Endothelial cell of umbilical vein (primary cell): ENCODE measurements around the gene EPN1. TPM values are rescaled to one million over a fixed set of nuclear protein-coding genes. Genes with fewer than 3 reads are reported as not detected.

Experiments used
- BruUV-seq: library from RNA; stranded (reverse); fragments of 400-500 nt; replicated peaks from 2 replicates; lab custom pipeline; 2021; lab: Mats Ljungman, UMichigan
- CTCF ChIA-PET: fragments of 300-600, 350-600 bp; sonication (Branson Sonifier 250); formaldehyde crosslinking; loops from one replicate; lab custom pipeline; 2021; ENCODE audit warnings: antibody characterized with exemption, inconsistent platforms; lab: Charles Lee
- POLR2A ChIA-PET: fragments of 300-600, 350-600 bp; sonication (Branson Sonifier 250); formaldehyde crosslinking; loops from one replicate; lab custom pipeline; 2021; ENCODE audit warnings: antibody characterized with exemption, inconsistent platforms; lab: Charles Lee
- DNase-seq: peaks from one replicate; pipeline ENCODE4 v3.0.0-alpha.2; 2011; ENCODE audit warnings: low read depth, low spot score
- FAIRE-seq: peaks from 2 replicates; lab custom pipeline; 2011; peaks lifted over from hg19 to GRCh38; lab: Jason Lieb, UNC
- H2AFZ ChIP-seq: 2 replicates; pipeline ENCODE4 v1.6.0; 2012; ENCODE audit warnings: low read depth, low read length, control low read depth, inconsistent platforms
- H3K27ac ChIP-seq: 2 replicates; pipeline ENCODE4 v1.5.1; 2011; ENCODE audit warnings: low read depth, mild to moderate bottlenecking, control low read depth, low read length, moderate library complexity; ENCODE audit not compliant: insufficient read depth
- H3K27me3 ChIP-seq, 2 experiments: 2 replicates each; pipeline versions ENCODE4 v1.6.0 to v1.6.1; 2011; ENCODE audit warnings: low read length in 2 of 2, mixed read lengths in 1 of 2; ENCODE audit not compliant: control insufficient read depth in 2 of 2, insufficient read depth in 2 of 2
- H3K36me3 ChIP-seq, 2 experiments: 2 replicates in 1 of 2; 3 replicates in 1 of 2; pipeline ENCODE4 v1.5.1; 2011; ENCODE audit warnings: low read length in 2 of 2, mild to moderate bottlenecking in 1 of 2, moderate library complexity in 1 of 2; ENCODE audit not compliant: control insufficient read depth in 2 of 2, insufficient read depth in 2 of 2; ENCODE audit errors: extremely low read depth in 1 of 2
- H3K4me1 ChIP-seq: 3 replicates; pipeline ENCODE4 v1.5.1; 2011; ENCODE audit warnings: mild to moderate bottlenecking, low read length; ENCODE audit not compliant: control insufficient read depth, insufficient read depth; ENCODE audit errors: extremely low read depth
- H3K4me2 ChIP-seq: 2 replicates; pipeline ENCODE4 v1.6.1; 2011; ENCODE audit warnings: low read length, control low read depth, mixed read lengths; ENCODE audit not compliant: insufficient read depth
- H3K4me3 ChIP-seq, 3 experiments: fragments of 200-600 bp in 1 of 3; sonication (generic), shearing (Covaris generic) in 1 of 3; replicated peaks in 1 of 3; 2 replicates each; pipeline ENCODE4 v1.5.1; 2011 to 2016; ENCODE audit warnings: control low read depth in 3 of 3, low read length in 3 of 3, mild to moderate bottlenecking in 2 of 3, inconsistent platforms in 1 of 3, low read depth in 1 of 3, moderate library complexity in 1 of 3; ENCODE audit not compliant: insufficient read depth in 1 of 3
- H3K79me2 ChIP-seq: 2 replicates; pipeline ENCODE4 v1.6.0; 2012; ENCODE audit warnings: low read length, inconsistent platforms; ENCODE audit not compliant: control insufficient read depth, insufficient read depth
- H3K9ac ChIP-seq: replicated peaks from 2 replicates; pipeline ENCODE3; 2011; ENCODE audit warnings: low read length, control low read depth; ENCODE audit not compliant: insufficient read depth; ENCODE audit errors: extremely low read depth
- H3K9me1 ChIP-seq: replicated peaks from 3 replicates; pipeline ENCODE4 v1.6.0; 2011; ENCODE audit warnings: mild to moderate bottlenecking, low read length; ENCODE audit not compliant: control insufficient read depth, insufficient read depth; ENCODE audit errors: extremely low read depth
- H3K9me3 ChIP-seq: replicated peaks from 2 replicates; pipeline ENCODE4 v1.5.1; 2012; ENCODE audit warnings: low read length, inconsistent platforms; ENCODE audit not compliant: control insufficient read depth, insufficient read depth
- H4K20me1 ChIP-seq: replicated peaks from 2 replicates; pipeline ENCODE3; 2011; ENCODE audit warnings: mild to moderate bottlenecking, low read length; ENCODE audit not compliant: control insufficient read depth, insufficient read depth; ENCODE audit errors: extremely low read depth
- CTCF ChIP-seq, 2 donors: IDR thresholded peaks; 1 replicate in 1 of 2; 2 replicates in 1 of 2; pipeline ENCODE4 v1.5.1; 2011; ENCODE audit warnings: low read length in 2 of 2, mild to moderate bottlenecking in 2 of 2, moderate library complexity in 2 of 2, control low read depth in 1 of 2, inconsistent platforms in 1 of 2, low read depth in 1 of 2; ENCODE audit not compliant: insufficient read depth in 1 of 2; ENCODE audit errors: extremely low read depth in 1 of 2
- EZH2 ChIP-seq: IDR thresholded peaks from 2 replicates; pipeline ENCODE4 v1.6.1; 2012; ENCODE audit warnings: borderline replicate concordance, low read depth, mild to moderate bottlenecking, moderate library complexity, low read length, inconsistent platforms; ENCODE audit not compliant: severe bottlenecking
- FOS ChIP-seq: IDR thresholded peaks from 2 replicates; pipeline ENCODE4 v1.6.1; 2011; ENCODE audit warnings: mild to moderate bottlenecking, low read length, moderate library complexity, borderline replicate concordance; ENCODE audit not compliant: insufficient read depth
- GATA2 ChIP-seq: IDR thresholded peaks from 2 replicates; pipeline ENCODE4 v1.7.0; 2011; ENCODE audit warnings: low read depth, mild to moderate bottlenecking, moderate library complexity, mixed read lengths, low read length; ENCODE audit not compliant: insufficient read length, insufficient read depth
- JUN ChIP-seq: IDR thresholded peaks from 2 replicates; pipeline ENCODE4 v1.6.1; 2011; ENCODE audit warnings: borderline replicate concordance, low read depth; ENCODE audit not compliant: insufficient read length, insufficient read depth
- MAX ChIP-seq: IDR thresholded peaks from 2 replicates; pipeline ENCODE4 v1.6.1; 2011; ENCODE audit not compliant: insufficient read depth, insufficient read length
- MYC ChIP-seq: IDR thresholded peaks from one replicate; pipeline ENCODE4 v1.6.1; 2011; ENCODE audit warnings: mild to moderate bottlenecking, low read depth, low read length
- POLR2A ChIP-seq: IDR thresholded peaks from 2 replicates; pipeline ENCODE4 v1.6.1; 2012; ENCODE audit warnings: low read depth, mild to moderate bottlenecking, control low read depth, low read length
- POLR2AphosphoS5 ChIP-seq: IDR thresholded peaks from 2 replicates; pipeline ENCODE4 v1.6.1; 2012; ENCODE audit warnings: low read depth, mild to moderate bottlenecking, control low read depth, low read length, moderate library complexity; ENCODE audit not compliant: insufficient read depth
- dilution Hi-C: fragments of 300-500 bp; cut with MboI; formaldehyde crosslinking; loops from one replicate; pipeline ENCODE4 v1.15.0; 2019; ENCODE audit warnings: low sequenced_read_pairs; ENCODE audit not compliant: extremely low pct_ligation_motif_present
- intact Hi-C: fragments of 100-400 bp; cut with micrococcal nuclease; formaldehyde crosslinking; loops from one replicate; pipeline ENCODE4 v1.10.0; 2022
- polyA plus RNA-seq, 4 experiments: library from polyadenylated mRNA; depleted of rRNA in 3 of 4; stranded (reverse) in 3 of 4; unstranded in 1 of 4; fragments of >200 nt; gene quantifications; 2 replicates each; pipeline versions ENCODE4 v1.2.1 to v1.2.3, GENCODE V29; 2011 to 2012; ENCODE audit warnings: missing spikeins in 1 of 4
- total RNA-seq: library from RNA; stranded (reverse); gene quantifications from 2 replicates; pipeline ENCODE4 v1.2.3, GENCODE V29; 2021

EPN1 gene
- total and polyA plus RNA-seq, 2 donors (not counting 3 experiments of a cell fraction or from before 2014, with no cell fraction given) = 87.2 to 138 TPM

- Histone ChIP-seq H4K20me1 (peaks cover 12% of the 10 kb centered on the region), H3K4me1 (peaks cover 25% of the 10 kb centered on the region), H3K27me3 (no peaks in the 10 kb centered on the region), H3K9me1 (no peaks in the 10 kb centered on the region), H3K4me3 (no peak overlapping the region), H3K79me2 (peaks cover 93% of the 10 kb centered on the region), H3K36me3 (peaks cover 14 to 54% of the 10 kb centered on the region in 2 experiments), H3K9me3 (no peaks in the 10 kb centered on the region), H3K4me2 (no peak overlapping the region), H2AFZ (no peak overlapping the region), H3K27ac (no peak overlapping the region), H3K9ac (no peak overlapping the region)
- no TSS peak for BruUV-seq
- TF ChIP-seq MYC (no peak), MAX (no peak), JUN (no peak), CTCF (IDR thresholded peaks at IDR 0.05; ENCODE audit: extremely low read depth in 1 of 2, insufficient read depth in 1 of 2, low read depth in 1 of 2, low read length in 2 of 2) (no peak), POLR2A (no peak), POLR2AphosphoS5 (no peak), EZH2 (no peak), GATA2 (no peak), FOS (no peak)
- ChIA-PET POLR2A (no interaction called here), CTCF (no interaction called here)
- DNase-seq (no peak), FAIRE-seq (no peak)
- intact Hi-C loops = no loop called here
- dilution Hi-C loops = no loop called here
These were observed 14.0 kb upstream of the EPN1 start for GRCh38 chr19:55660991-55661390.
